H9 (cell line): ENCODE data around the gene BCL6B. TPM values are rescaled to one million over a fixed set of nuclear protein-coding genes. Genes with fewer than 3 reads are reported as not detected.

Experiments
- DNase-seq: peaks from one replicate; pipeline ENCODE4 v3.0.0-alpha.2; 2017
- H2AFZ ChIP-seq: one replicate; pipeline ENCODE4 v1.6.1; 2013; ENCODE audit warnings: mild to moderate bottlenecking, low read length, control low read depth, moderate library complexity
- H2AK5ac ChIP-seq: 2 replicates; pipeline ENCODE4 v1.6.1; 2013; ENCODE audit warnings: low read length, control low read depth, mixed read lengths; ENCODE audit not compliant: insufficient read length
- H2BK120ac ChIP-seq: one replicate; pipeline ENCODE4 v1.6.1; 2013; ENCODE audit warnings: low read depth, mild to moderate bottlenecking, low read length, control low read depth, inconsistent platforms; ENCODE audit not compliant: poor library complexity, severe bottlenecking
- H2BK12ac ChIP-seq: 2 replicates; pipeline ENCODE4 v1.6.1; 2013; ENCODE audit warnings: low read length, control low read depth, mixed read lengths, low read depth; ENCODE audit not compliant: insufficient read length
- H2BK15ac ChIP-seq: 2 replicates; pipeline ENCODE4 v1.6.1; 2013; ENCODE audit warnings: low read depth, low read length, control low read depth
- H2BK20ac ChIP-seq: one replicate; pipeline ENCODE4 v1.6.1; 2013; ENCODE audit warnings: low read depth, mild to moderate bottlenecking, low read length, control low read depth, inconsistent platforms; ENCODE audit not compliant: poor library complexity, severe bottlenecking
- H2BK5ac ChIP-seq: 2 replicates; pipeline ENCODE4 v1.6.1; 2013; ENCODE audit warnings: low read length, control low read depth, mixed read lengths; ENCODE audit not compliant: insufficient read length
- H3K14ac ChIP-seq: 2 replicates; pipeline ENCODE4 v1.6.1; 2013; ENCODE audit warnings: low read length, control low read depth; ENCODE audit not compliant: insufficient read depth
- H3K18ac ChIP-seq: 2 replicates; pipeline ENCODE4 v1.6.1; 2013; ENCODE audit warnings: low read depth, mild to moderate bottlenecking, mixed read lengths, low read length, control low read depth; ENCODE audit not compliant: insufficient read length
- H3K23ac ChIP-seq: 2 replicates; pipeline ENCODE4 v1.6.1; 2013; ENCODE audit warnings: low read length, control low read depth, mixed read lengths, low read depth; ENCODE audit not compliant: insufficient read length
- H3K23me2 ChIP-seq: 2 replicates; pipeline ENCODE4 v1.6.1; 2013; ENCODE audit warnings: low read depth, mild to moderate bottlenecking, mixed read lengths, low read length, control low read depth; ENCODE audit not compliant: insufficient read length, poor library complexity, severe bottlenecking
- H3K27ac ChIP-seq: 2 replicates; pipeline ENCODE4 v1.5.1; 2013; ENCODE audit warnings: low read length, control low read depth, mixed read lengths, low read depth; ENCODE audit not compliant: insufficient read length
- H3K27me3 ChIP-seq: 2 replicates; pipeline ENCODE4 v1.6.1; 2013; ENCODE audit warnings: low read length, control low read depth, inconsistent platforms; ENCODE audit not compliant: insufficient read depth
- H3K4ac ChIP-seq: 2 replicates; pipeline ENCODE4 v1.6.1; 2013; ENCODE audit warnings: low read depth, mild to moderate bottlenecking, control low read depth, inconsistent platforms, low read length, moderate library complexity
- H3K4me1 ChIP-seq: 2 replicates; pipeline ENCODE4 v1.6.1; 2013; ENCODE audit warnings: low read length, control low read depth, inconsistent platforms; ENCODE audit not compliant: insufficient read depth
- H3K4me2 ChIP-seq: 2 replicates; pipeline ENCODE4 v1.6.1; 2013; ENCODE audit warnings: low read length, control low read depth, mixed read lengths; ENCODE audit not compliant: insufficient read length, insufficient read depth
- H3K56ac ChIP-seq: 2 replicates; pipeline ENCODE4 v1.6.1; 2013; ENCODE audit warnings: low read depth, mild to moderate bottlenecking, mixed read lengths, low read length, control low read depth; ENCODE audit not compliant: insufficient read length
- H3K79me1 ChIP-seq: 2 replicates; pipeline ENCODE4 v1.6.1; 2013; ENCODE audit warnings: low read depth, mild to moderate bottlenecking, moderate library complexity, low read length, control low read depth, inconsistent platforms; ENCODE audit not compliant: insufficient read depth, poor library complexity, severe bottlenecking
- H3K79me2 ChIP-seq: 2 replicates; pipeline ENCODE4 v1.6.1; 2013; ENCODE audit warnings: low read length, control low read depth, inconsistent platforms; ENCODE audit not compliant: insufficient read depth
- H3K9ac ChIP-seq: 2 replicates; pipeline ENCODE4 v1.6.1; 2013; ENCODE audit warnings: low read length, control low read depth, mixed read lengths; ENCODE audit not compliant: insufficient read length; ENCODE audit errors: extremely low read depth
- H3K9me3 ChIP-seq: one replicate; pipeline ENCODE4 v1.6.1; 2013; ENCODE audit warnings: low read depth, low read length, inconsistent platforms; ENCODE audit not compliant: control insufficient read depth
- H3T11ph ChIP-seq: one replicate; pipeline ENCODE4 v1.6.1; 2013; ENCODE audit warnings: mild to moderate bottlenecking, low read length, control low read depth, inconsistent platforms
- H4K20me1 ChIP-seq: one replicate; pipeline ENCODE4 v1.6.1; 2013; ENCODE audit not compliant: control insufficient read depth, insufficient read length, insufficient read depth
- H4K5ac ChIP-seq: 2 replicates; pipeline ENCODE4 v1.6.1; 2013; ENCODE audit warnings: low read depth, mild to moderate bottlenecking, mixed read lengths, low read length, control low read depth; ENCODE audit not compliant: insufficient read length
- H4K8ac ChIP-seq: replicated peaks from 2 replicates; pipeline ENCODE4 v1.6.1; 2013; ENCODE audit warnings: low read length, control low read depth, mixed read lengths, low read depth; ENCODE audit not compliant: insufficient read length
- H4K91ac ChIP-seq: 2 replicates; pipeline ENCODE4 v1.6.1; 2013; ENCODE audit warnings: low read depth, mild to moderate bottlenecking, moderate library complexity, mixed read lengths, low read length, control low read depth; ENCODE audit not compliant: insufficient read length
- H3K27ac Mint-ChIP-seq, 3 experiments: 2 replicates in 2 of 3; 3 replicates in 1 of 3; pipeline ENCODE4 v1.8.0; 2020 to 2021; ENCODE audit warnings: mixed read lengths in 3 of 3, mild to moderate bottlenecking in 1 of 3, moderate library complexity in 1 of 3
- H3K27me3 Mint-ChIP-seq: 2 replicates; pipeline ENCODE4 v1.8.0; 2021; ENCODE audit warnings: low read depth, mild to moderate bottlenecking, moderate library complexity, mixed read lengths
- H3K36me3 Mint-ChIP-seq, 3 experiments: 2 replicates in 2 of 3; 3 replicates in 1 of 3; pipeline ENCODE4 v1.8.0; 2020 to 2021; ENCODE audit warnings: low read depth in 3 of 3, mixed read lengths in 3 of 3; ENCODE audit not compliant: insufficient read depth in 1 of 3
- H3K4me1 Mint-ChIP-seq, 2 experiments: 2 replicates each; pipeline ENCODE4 v1.8.0; 2020; ENCODE audit warnings: mixed read lengths in 2 of 2
- H3K4me3 Mint-ChIP-seq, 2 experiments: 2 replicates in 1 of 2; 3 replicates in 1 of 2; pipeline ENCODE4 v1.8.0; 2020 to 2021; ENCODE audit warnings: mild to moderate bottlenecking in 2 of 2, mixed read lengths in 2 of 2, moderate library complexity in 1 of 2
- H3K9me3 Mint-ChIP-seq, 2 experiments: 2 replicates in 1 of 2; 3 replicates in 1 of 2; pipeline ENCODE4 v1.8.0; 2020; ENCODE audit warnings: mild to moderate bottlenecking in 2 of 2, mixed read lengths in 2 of 2, moderate library complexity in 1 of 2
- CTCF ChIP-seq: fragments of 200-600 bp; sonication (generic); conservative IDR thresholded peaks from 3 replicates; pipeline ENCODE4 v1.8.0; 2021; ENCODE audit warnings: antibody characterized with exemption, mild to moderate bottlenecking
- WGBS: extraction: QIAGEN DNeasy Blood & Tissue Kit; methylation state at CpG from one replicate; pipeline ENCODE4 v1.1.7; 2013; ENCODE audit warnings: missing lambda C conversion rate, low lambda C conversion rate, mixed read lengths; ENCODE audit not compliant: insufficient read length; ENCODE audit errors: extremely low coverage; 5-methylcytosine and 5-hydroxymethylcytosine counted together
- total RNA-seq: library from RNA; stranded (reverse); gene quantifications from 2 replicates; pipeline ENCODE4 v1.2.1, GENCODE V29; 2021

BCL6B gene
- total RNA-seq, 1 experiment from 2014 or later: 3.3 TPM

GRCh38 chr17:7018331-7018964 is 4.4 kb upstream of the BCL6B start:
- Histone ChIP-seq H3K9ac (no peak overlapping the region), H3K14ac (no peak overlapping the region), H2BK20ac (no peak overlapping the region), H2AFZ (no peak overlapping the region), H3T11ph (no peak overlapping the region), H2BK5ac (no peak overlapping the region), H3K23me2 (peaks cover 25% of the 10 kb centered on the region), H4K20me1 (no peaks in the 10 kb centered on the region), H4K91ac (no peak overlapping the region), H3K4ac (no peak overlapping the region), H3K79me1 (no peaks in the 10 kb centered on the region), H3K27me3 (peaks cover 6% of the 10 kb centered on the region; the same call in 1 of the 2 replicates), H2BK12ac (no peak overlapping the region), H3K9me3 (no peaks in the 10 kb centered on the region), H3K56ac (no peak overlapping the region), H4K5ac (no peak overlapping the region), H2BK15ac (no peak overlapping the region), H4K8ac (no peak overlapping the region), H3K27ac (no peak overlapping the region), H2BK120ac (no peak overlapping the region), H2AK5ac (no peak overlapping the region), H3K18ac (no peak overlapping the region), H3K23ac (no peak overlapping the region), H3K4me2 (no peak overlapping the region), H3K4me1 (0 out of 2 replicates have a peak, but pooled peaks cover 3% of the 10 kb centered on the region), H3K79me2 (no peaks in the 10 kb centered on the region)
- WGBS: 100% methylated on average over 2 of the region's 10 CpGs
- Mint-ChIP-seq H3K27me3 (peaks cover 32% of the 10 kb centered on the region), H3K9me3 (peaks cover 0 to 2% of the 10 kb centered on the region in 2 experiments; a peak in 1 of 5 replicates), H3K4me1 (peaks cover 38 to 62% of the 10 kb centered on the region in 2 experiments), H3K4me3 (peak overlapping the region in 1 of 2 experiments; percentile 6; a peak in 2 of 5 replicates), H3K27ac (peak overlapping the region in 1 of 3 experiments; percentile 15; a peak in 1 of 7 replicates), H3K36me3 (peaks cover 2 to 22% (median 3%) of the 10 kb centered on the region in 3 experiments; a peak in 4 of 7 replicates)
- DNase-seq: no peak
- TF ChIP-seq CTCF: no peak
